SK-N-SH treated with all-trans-retinoic acid at 6 μM for 48 hours (cell line): ENCODE results near the gene MYO15B.

Experiments
- ATAC-seq: fragments of 200-7000 bp; cut with Tn5 transposase; 3 replicates; pipeline ENCODE4 v1.9.1; 2020; ENCODE audit warnings: mild to moderate bottlenecking, moderate library complexity
- ARNTL ChIP-seq: fragments of 450-650 bp; formaldehyde crosslinking; IDR thresholded peaks from 2 replicates; pipeline ENCODE4 v1.5.0; 2020; ENCODE audit warnings: low read depth, mild to moderate bottlenecking, moderate library complexity, borderline replicate concordance
- CREB5 ChIP-seq: fragments of 250-450 bp; sonication (Bioruptor Pico); IDR thresholded peaks from 2 replicates; pipeline ENCODE4 v1.5.1; 2020; ENCODE audit warnings: low read depth, mild to moderate bottlenecking, moderate library complexity
- CSDC2 ChIP-seq: fragments of 250-450 bp; sonication (Bioruptor Pico); IDR thresholded peaks from 2 replicates; pipeline ENCODE4 v1.5.0; 2020; ENCODE audit warnings: mild to moderate bottlenecking, moderate library complexity
- CSRNP3 ChIP-seq: fragments of 250-450 bp; sonication (Bioruptor Pico); IDR thresholded peaks from 2 replicates; pipeline ENCODE4 v1.5.1; 2021; ENCODE audit warnings: mild to moderate bottlenecking, moderate library complexity
- GLIS3 ChIP-seq: fragments of 250-450 bp; sonication (Bioruptor Pico); IDR thresholded peaks from 2 replicates; pipeline ENCODE4 v1.5.0; 2020; ENCODE audit warnings: mild to moderate bottlenecking, moderate library complexity
- ISL1 ChIP-seq: fragments of 250-450 bp; sonication (Bioruptor Pico); IDR thresholded peaks from 2 replicates; pipeline ENCODE4 v2.1.2; 2022; ENCODE audit warnings: mild to moderate bottlenecking, moderate library complexity
- OSR1 ChIP-seq: fragments of 250-450 bp; sonication (Bioruptor Pico); IDR thresholded peaks from 2 replicates; pipeline ENCODE4 v1.8.0; 2022; ENCODE audit warnings: moderate library complexity, mild to moderate bottlenecking, inconsistent platforms
- PATZ1 ChIP-seq: fragments of 250-450 bp; sonication (Bioruptor Pico); IDR thresholded peaks from 2 replicates; pipeline ENCODE4 v1.8.0; 2020; ENCODE audit warnings: mild to moderate bottlenecking, moderate library complexity, borderline replicate concordance
- POU6F1 ChIP-seq: fragments of 250-450 bp; sonication (Bioruptor Pico); IDR thresholded peaks from 2 replicates; pipeline ENCODE4 v1.8.0; 2021; ENCODE audit warnings: low read depth, mild to moderate bottlenecking, moderate library complexity, borderline replicate concordance
- PPARA ChIP-seq: fragments of 250-450 bp; sonication (Bioruptor Pico); IDR thresholded peaks from 2 replicates; pipeline ENCODE4 v1.5.0; 2020; ENCODE audit warnings: mild to moderate bottlenecking, borderline replicate concordance
- RARB ChIP-seq: fragments of 250-450 bp; sonication (Bioruptor Pico); IDR thresholded peaks from 2 replicates; pipeline ENCODE4 v1.8.0; 2021; ENCODE audit warnings: mild to moderate bottlenecking, moderate library complexity
- SNAI2 ChIP-seq: fragments of 250-450 bp; sonication (Bioruptor Pico); IDR thresholded peaks from 2 replicates; pipeline ENCODE4 v1.5.0; 2020; ENCODE audit warnings: mild to moderate bottlenecking, moderate library complexity
- TCF4 ChIP-seq: fragments of 250-450 bp; sonication (Bioruptor Pico); IDR thresholded peaks from 2 replicates; pipeline ENCODE4 v1.8.0; 2021; ENCODE audit warnings: mild to moderate bottlenecking, moderate library complexity, borderline replicate concordance
- TSHZ2 ChIP-seq: fragments of 250-450 bp; sonication (Bioruptor Pico); IDR thresholded peaks from 2 replicates; pipeline ENCODE4 v1.5.0; 2020; ENCODE audit warnings: mild to moderate bottlenecking, moderate library complexity
- ZC3H10 ChIP-seq: fragments of 250-450 bp; sonication (Bioruptor Pico); IDR thresholded peaks from 2 replicates; pipeline ENCODE4 v1.5.1; 2021; ENCODE audit warnings: mild to moderate bottlenecking, moderate library complexity
- ZFP3 ChIP-seq: fragments of 250-450 bp; sonication (Bioruptor Pico); IDR thresholded peaks from 2 replicates; pipeline ENCODE4 v1.5.0; 2020; ENCODE audit warnings: mild to moderate bottlenecking, moderate library complexity
- ZFP30 ChIP-seq: fragments of 450-650 bp; formaldehyde crosslinking; IDR thresholded peaks from 2 replicates; pipeline ENCODE4 v1.5.0; 2022; ENCODE audit warnings: mild to moderate bottlenecking, moderate library complexity
- ZNF565 ChIP-seq: fragments of 450-650 bp; formaldehyde crosslinking; conservative IDR thresholded peaks from 2 replicates; pipeline ENCODE4 v1.5.0; 2020; ENCODE audit warnings: low read depth, mild to moderate bottlenecking, moderate library complexity
- ZNF70 ChIP-seq: fragments of 450-650 bp; formaldehyde crosslinking; IDR thresholded peaks from 2 replicates; pipeline ENCODE4 v1.5.0; 2020; ENCODE audit warnings: mild to moderate bottlenecking, moderate library complexity
- ZNF8 ChIP-seq: fragments of 450-650 bp; formaldehyde crosslinking; IDR thresholded peaks from 2 replicates; pipeline ENCODE4 v1.5.0; 2020; ENCODE audit warnings: mild to moderate bottlenecking, moderate library complexity

The MYO15B gene

GRCh38 chr17:75638893-75639292, 51.3 kb downstream of the MYO15B start (continued):
- TF ChIP-seq TCF4 (CRISPR knock-in tag) (no peak), ZNF8 (no peak), ZC3H10 (CRISPR knock-in tag) (no peak), ZFP30 (no peak), ARNTL (CRISPR knock-in tag) (no peak)

GRCh38 chr17:75639327-75639726, 51.7 kb downstream of the MYO15B start:
- ATAC-seq, result no peak
- TF ChIP-seq CSRNP3 (CRISPR knock-in tag), result no peak
- no peak for TF ChIP-seq POU6F1
- no peak for TF ChIP-seq ZC3H10 (CRISPR knock-in tag)
- TF ChIP-seq ARNTL (CRISPR knock-in tag), result no peak
- no peak for TF ChIP-seq PATZ1 (CRISPR knock-in tag)
- TF ChIP-seq ISL1, result no peak
- no peak for TF ChIP-seq GLIS3 (CRISPR knock-in tag)
- no peak for TF ChIP-seq ZNF8
- no peak for TF ChIP-seq ZNF565 (CRISPR knock-in tag)
- TF ChIP-seq CREB5 (CRISPR knock-in tag), result no peak
- no peak for TF ChIP-seq TCF4 (CRISPR knock-in tag)
- no peak for TF ChIP-seq CSDC2 (CRISPR knock-in tag)
- no peak for TF ChIP-seq PPARA

- no peak for ATAC-seq
- TF ChIP-seq OSR1 (CRISPR knock-in tag), result no peak
- TF ChIP-seq ZFP30, result no peak
- no peak for TF ChIP-seq ZNF70 (CRISPR knock-in tag)
- no peak for TF ChIP-seq CSDC2 (CRISPR knock-in tag)
- no peak for TF ChIP-seq POU6F1
- TF ChIP-seq CSRNP3 (CRISPR knock-in tag), result no peak
- no peak for TF ChIP-seq ISL1
- no peak for TF ChIP-seq ARNTL (CRISPR knock-in tag)
- TF ChIP-seq SNAI2, result no peak
- no peak for TF ChIP-seq ZFP3
- no peak for TF ChIP-seq TSHZ2
- TF ChIP-seq ZC3H10 (CRISPR knock-in tag), result no peak
- TF ChIP-seq ZNF8, result no peak
- TF ChIP-seq RARB, result no peak
- no peak for TF ChIP-seq CREB5 (CRISPR knock-in tag)
- no peak for TF ChIP-seq PATZ1 (CRISPR knock-in tag)
Measured at GRCh38 chr17:75639771-75640555, 52.4 kb downstream of the MYO15B start.
